Panc1 (cell line): ENCODE data around the gene MAP2K1. TPM values are rescaled to one million over a fixed set of nuclear protein-coding genes. Genes with fewer than 3 reads are reported as not detected.
"Not testable (repeated sequence)": the region's sequence is repeated elsewhere in the genome, so short reads cannot be mapped to it uniquely, and the experiment has no call there.

Experiments
- ATAC-seq: fragments of 200-7000 bp; cut with Tn5 transposase; 2 replicates; pipeline ENCODE4 v1.9.1; 2020; ENCODE audit warnings: mild to moderate bottlenecking, moderate library complexity
- BruUV-seq: library from RNA; stranded (reverse); fragments of 400-500 nt; replicated peaks from 2 replicates; lab custom pipeline; 2021; lab: Mats Ljungman, UMichigan
- CTCF ChIA-PET: fragments of 300-600 bp; sonication (Branson Sonifier 250); formaldehyde crosslinking; loops from one replicate; lab custom pipeline; 2022; ENCODE audit warnings: antibody characterized with exemption; lab: Charles Lee
- POLR2A ChIA-PET: fragments of 300-600 bp; sonication (Branson Sonifier 250); formaldehyde crosslinking; loops from one replicate; lab custom pipeline; 2022; ENCODE audit warnings: antibody characterized with exemption; lab: Charles Lee
- DNase-seq: peaks from one replicate; pipeline ENCODE4 v3.0.0-alpha.2; 2010; ENCODE audit warnings: low read depth, low spot score
- H3K27ac ChIP-seq: 2 replicates; pipeline ENCODE4 v1.5.1; 2011; ENCODE audit warnings: mild to moderate bottlenecking, low read length, inconsistent platforms
- H3K27me3 ChIP-seq: fragments of 200-500 bp; sonication (Bioruptor generic); 2 replicates; pipeline ENCODE4 v1.6.0; 2014; ENCODE audit warnings: low read length, inconsistent platforms; ENCODE audit not compliant: control insufficient read depth, insufficient read depth
- H3K36me3 ChIP-seq: fragments of 200-500 bp; sonication (Bioruptor generic); 2 replicates; pipeline ENCODE4 v1.5.1; 2014; ENCODE audit warnings: inconsistent platforms, mild to moderate bottlenecking, low read length, moderate library complexity; ENCODE audit not compliant: control insufficient read depth, insufficient read depth
- H3K4me1 ChIP-seq: 2 replicates; pipeline ENCODE4 v1.5.1; 2011; ENCODE audit warnings: inconsistent platforms, mild to moderate bottlenecking, low read length, moderate library complexity; ENCODE audit not compliant: control insufficient read depth, insufficient read depth
- H3K4me3 ChIP-seq, 2 experiments: 2 replicates each; pipeline ENCODE4 v1.5.1; 2011 to 2012; ENCODE audit warnings: low read depth in 2 of 2, low read length in 2 of 2, mild to moderate bottlenecking in 2 of 2, inconsistent platforms in 1 of 2, moderate library complexity in 1 of 2
- H3K9me3 ChIP-seq: fragments of 200-500 bp; sonication (Bioruptor generic); 2 replicates; pipeline ENCODE4 v1.5.1; 2014; ENCODE audit warnings: low read depth, mild to moderate bottlenecking, inconsistent platforms, low read length, moderate library complexity; ENCODE audit not compliant: control insufficient read depth, insufficient read depth
- CTCF ChIP-seq: fragments of 450-650 bp; IDR thresholded peaks from 2 replicates; pipeline ENCODE4 v1.5.1; 2017; ENCODE audit warnings: mild to moderate bottlenecking
- POLR2AphosphoS5 ChIP-seq: IDR thresholded peaks from 2 replicates; pipeline ENCODE4 v1.6.1; 2012; ENCODE audit warnings: mild to moderate bottlenecking, low read depth, low read length, moderate library complexity
- SIN3A ChIP-seq: IDR thresholded peaks from 2 replicates; pipeline ENCODE4 v1.6.1; 2012; ENCODE audit warnings: low read depth, mild to moderate bottlenecking, low read length, moderate library complexity, borderline replicate concordance; ENCODE audit not compliant: insufficient read depth
- TCF7L2 ChIP-seq: IDR thresholded peaks from 2 replicates; pipeline ENCODE4 v1.6.1; 2011; ENCODE audit warnings: mild to moderate bottlenecking, low read depth, low read length, inconsistent platforms
- in situ Hi-C: cut with HindIII; loops from 2 replicates; pipeline ENCODE4 v1.10.0; 2016; ENCODE audit warnings: low sequenced_read_pairs, low pct_unique_long_range_greater_than_20kb
- intact Hi-C: fragments of 100-400 bp; cut with micrococcal nuclease; formaldehyde crosslinking; loops from one replicate; pipeline ENCODE4 v1.10.0; 2022; ENCODE audit not compliant: unreplicated experiment
- total RNA-seq: library from RNA; stranded (reverse); gene quantifications from one replicate; pipeline ENCODE4 v1.2.1, GENCODE V29; 2021; ENCODE audit not compliant: unreplicated experiment
- TF ChIP-seq, protein P1 (sequence below), 2 experiments: IDR thresholded peaks; 2 replicates each; pipeline ENCODE4 v1.6.1; 2011 to 2012; ENCODE audit warnings: low read depth in 2 of 2, control low read depth in 1 of 2, low read length in 1 of 2, mild to moderate bottlenecking in 1 of 2, moderate library complexity in 1 of 2; ENCODE audit not compliant: insufficient read depth in 1 of 2

The MAP2K1 gene
- total RNA-seq, 1 experiment from 2014 or later: 67.9 TPM

- DNase-seq (no peak), ATAC-seq (no peak)
- intact Hi-C loops (no loop called here), in situ Hi-C loops (no loop called here)
- H3K9me3 ChIP-seq: no peaks in the 10 kb centered on the region
- H3K27me3 ChIP-seq: no peaks in the 10 kb centered on the region
- no peak overlapping the region for H3K4me3 ChIP-seq
- ChIA-PET CTCF (no interaction called here), POLR2A (no interaction called here)
- H3K4me1 ChIP-seq: no peaks in the 10 kb centered on the region
- H3K36me3 ChIP-seq: no peaks in the 10 kb centered on the region
- TF ChIP-seq POLR2AphosphoS5 (no peak), SIN3A (no peak), CTCF (no peak), TCF7L2 (no peak)
- TF ChIP-seq, protein P1, sequence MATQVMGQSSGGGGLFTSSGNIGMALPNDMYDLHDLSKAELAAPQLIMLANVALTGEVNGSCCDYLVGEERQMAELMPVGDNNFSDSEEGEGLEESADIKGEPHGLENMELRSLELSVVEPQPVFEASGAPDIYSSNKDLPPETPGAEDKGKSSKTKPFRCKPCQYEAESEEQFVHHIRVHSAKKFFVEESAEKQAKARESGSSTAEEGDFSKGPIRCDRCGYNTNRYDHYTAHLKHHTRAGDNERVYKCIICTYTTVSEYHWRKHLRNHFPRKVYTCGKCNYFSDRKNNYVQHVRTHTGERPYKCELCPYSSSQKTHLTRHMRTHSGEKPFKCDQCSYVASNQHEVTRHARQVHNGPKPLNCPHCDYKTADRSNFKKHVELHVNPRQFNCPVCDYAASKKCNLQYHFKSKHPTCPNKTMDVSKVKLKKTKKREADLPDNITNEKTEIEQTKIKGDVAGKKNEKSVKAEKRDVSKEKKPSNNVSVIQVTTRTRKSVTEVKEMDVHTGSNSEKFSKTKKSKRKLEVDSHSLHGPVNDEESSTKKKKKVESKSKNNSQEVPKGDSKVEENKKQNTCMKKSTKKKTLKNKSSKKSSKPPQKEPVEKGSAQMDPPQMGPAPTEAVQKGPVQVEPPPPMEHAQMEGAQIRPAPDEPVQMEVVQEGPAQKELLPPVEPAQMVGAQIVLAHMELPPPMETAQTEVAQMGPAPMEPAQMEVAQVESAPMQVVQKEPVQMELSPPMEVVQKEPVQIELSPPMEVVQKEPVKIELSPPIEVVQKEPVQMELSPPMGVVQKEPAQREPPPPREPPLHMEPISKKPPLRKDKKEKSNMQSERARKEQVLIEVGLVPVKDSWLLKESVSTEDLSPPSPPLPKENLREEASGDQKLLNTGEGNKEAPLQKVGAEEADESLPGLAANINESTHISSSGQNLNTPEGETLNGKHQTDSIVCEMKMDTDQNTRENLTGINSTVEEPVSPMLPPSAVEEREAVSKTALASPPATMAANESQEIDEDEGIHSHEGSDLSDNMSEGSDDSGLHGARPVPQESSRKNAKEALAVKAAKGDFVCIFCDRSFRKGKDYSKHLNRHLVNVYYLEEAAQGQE (IDR thresholded peaks at IDR 0.05; ENCODE audit: insufficient read depth in 1 of 2, low read depth in 2 of 2, low read length in 1 of 2): no peak
- BruUV-seq: no TSS peak
- H3K27ac ChIP-seq: no peak overlapping the region
Observed at GRCh38 chr15:66461917-66462316, 75.2 kb downstream of the MAP2K1 start.

DNA sequence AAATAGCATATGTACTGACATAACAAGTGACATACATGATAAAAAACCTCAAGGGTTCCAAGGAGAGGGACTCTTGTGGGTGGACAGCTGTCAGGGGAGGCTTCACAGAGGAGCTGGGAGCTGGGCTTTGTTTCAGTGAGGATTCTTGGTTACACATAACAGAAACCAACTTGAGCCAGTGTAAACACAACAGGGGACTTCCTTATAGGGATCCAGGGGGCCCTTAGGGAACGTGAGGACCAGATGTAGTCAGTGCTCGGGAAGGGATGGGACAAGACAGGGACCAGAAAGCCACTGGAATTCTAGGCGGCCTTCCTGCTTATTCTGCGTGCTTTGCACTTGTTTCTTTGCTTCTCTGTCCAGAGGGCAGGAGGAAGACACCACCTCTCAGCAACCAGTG lies 75.9 kb downstream of the MAP2K1 start:
- H3K36me3 ChIP-seq: no peaks in the 10 kb centered on the region
- no peaks in the 10 kb centered on the region for H3K4me1 ChIP-seq
- no peak overlapping the region for H3K27ac ChIP-seq
- POLR2A ChIA-PET: no interaction called here
- no peaks in the 10 kb centered on the region for H3K27me3 ChIP-seq
- DNase-seq: no peak
- intact Hi-C loops: no loop called here
- no peak overlapping the region for H3K4me3 ChIP-seq
- H3K9me3 ChIP-seq: no peaks in the 10 kb centered on the region
- in situ Hi-C loops: no loop called here
- TF ChIP-seq SIN3A (no peak), CTCF (no peak), POLR2AphosphoS5 (no peak)
- TF ChIP-seq, protein P1 (IDR thresholded peaks at IDR 0.05; ENCODE audit: insufficient read depth in 1 of 2, low read depth in 2 of 2, low read length in 1 of 2): no peak
- BruUV-seq: no TSS peak
- no peak for ATAC-seq
- CTCF ChIA-PET: no interaction called here

GRCh38 chr15:66465294-66465693 lies 78.6 kb downstream of the MAP2K1 start:
- intact Hi-C loops: not testable (repeated sequence)

More at GRCh38 chr15:66465294-66465693, 78.6 kb downstream of the MAP2K1 start:
- POLR2A ChIA-PET, H3K4me1 ChIP-seq, ATAC-seq, DNase-seq, H3K36me3 ChIP-seq, CTCF ChIA-PET, H3K9me3 ChIP-seq, H3K4me3 ChIP-seq, BruUV-seq, H3K27ac ChIP-seq, in situ Hi-C loops, H3K27me3 ChIP-seq: not testable (repeated sequence)
